ENCODE data around the gene NKIRAS2.

GRCh38 chr17:41976142-41976768 is 43.6 kb upstream of the NKIRAS2 start:
- TF ChIP-seq RAD21 (IDR thresholded peaks at IDR 0.05; ENCODE audit: low read length) (no peak), CTCF (conservative IDR thresholded peaks at IDR 0.05; ENCODE audit: low read depth, low read length) (no peak), SMC3 (IDR thresholded peaks at IDR 0.05; ENCODE audit: low read depth, low read length) (no peak), RCOR1 (IDR thresholded peaks at IDR 0.05; ENCODE audit: insufficient replicate concordance, low read length) (no peak), RFX5 (IDR thresholded peaks at IDR 0.05; ENCODE audit: low read depth, low read length) (no peak)
- TF ChIP-seq, protein P1, sequence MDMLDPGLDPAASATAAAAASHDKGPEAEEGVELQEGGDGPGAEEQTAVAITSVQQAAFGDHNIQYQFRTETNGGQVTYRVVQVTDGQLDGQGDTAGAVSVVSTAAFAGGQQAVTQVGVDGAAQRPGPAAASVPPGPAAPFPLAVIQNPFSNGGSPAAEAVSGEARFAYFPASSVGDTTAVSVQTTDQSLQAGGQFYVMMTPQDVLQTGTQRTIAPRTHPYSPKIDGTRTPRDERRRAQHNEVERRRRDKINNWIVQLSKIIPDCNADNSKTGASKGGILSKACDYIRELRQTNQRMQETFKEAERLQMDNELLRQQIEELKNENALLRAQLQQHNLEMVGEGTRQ (IDR thresholded peaks at IDR 0.05; ENCODE audit: low read depth, low read length), result no peak
